Measurements from ENCODE around the gene MORN1.

MORN1 gene

GRCh38 chr1:2393471-2393877 lies 2.1 kb upstream of the MORN1 start:
- no peak for DNase-seq
- intact Hi-C loops (cut with DNase I): loop anchor here (2.0 kb wide), 1 partner anchor 19 kb away; the partner anchor contains the start of gene PEX10

GRCh38 chr1:2392686-2393085 lies 1.3 kb upstream of the MORN1 start:
- no peak for DNase-seq
- intact Hi-C loops (cut with DNase I): loop anchor here (2.0 kb wide), 1 partner anchor 20 kb away; the partner anchor contains the start of gene PEX10

GRCh38 chr1:2391931-2392509 lies 666 bp upstream of the MORN1 start:
- intact Hi-C loops (cut with DNase I): loop anchor here (2.0 kb wide), 1 partner anchor 21 kb away; the partner anchor contains the start of gene PEX10
- DNase-seq: no peak

- DNase-seq: no peak
- intact Hi-C loops (cut with DNase I): no loop called here
Observed at GRCh38 chr1:2389644-2390043, 1.7 kb downstream of the MORN1 start.

- no peak for DNase-seq
- intact Hi-C loops (cut with DNase I): no loop called here
Observed at GRCh38 chr1:2388004-2388913, 3.1 kb downstream of the MORN1 start.

- intact Hi-C loops (cut with DNase I): no loop called here
- peak in 3 of 42 donors; percentile 1 to 2 (median 1) for DNase-seq
Observed at GRCh38 chr1:2386636-2387611, 4.4 kb downstream of the MORN1 start.

- intact Hi-C loops (cut with DNase I): no loop called here
Observed at GRCh38 chr1:2385606-2386280, 5.6 kb downstream of the MORN1 start.

GRCh38 chr1:2384941-2385481 lies 6.3 kb downstream of the MORN1 start:
- DNase-seq: peak in 1 of 42 donors; percentile 4
- intact Hi-C loops (cut with DNase I): no loop called here

More at GRCh38 chr1:2385606-2386280, 5.6 kb downstream of the MORN1 start:
- DNase-seq: peak in 1 of 42 donors; percentile 4

GRCh38 chr1:2384130-2384860 lies 7.1 kb downstream of the MORN1 start:
- peak in 1 of 42 donors; percentile 5 for DNase-seq
- intact Hi-C loops (cut with DNase I): no loop called here

- intact Hi-C loops (cut with DNase I): no loop called here
- peak in 1 of 42 donors; percentile 3 for DNase-seq
Observed at GRCh38 chr1:2383576-2383975, 7.8 kb downstream of the MORN1 start.

- peak in 5 of 42 donors; percentile 5 to 49 (median 26) for DNase-seq
Observed at GRCh38 chr1:2382621-2383361, 8.6 kb downstream of the MORN1 start.

GRCh38 chr1:2381741-2382620 lies 9.4 kb downstream of the MORN1 start:
- intact Hi-C loops (cut with DNase I): loop anchor here (2.0 kb wide), 1 partner anchor 187 kb away; the partner anchor contains the start of gene FAAP20
- DNase-seq: peak; percentile 62 to 91 (median 81)

More at GRCh38 chr1:2382621-2383361, 8.6 kb downstream of the MORN1 start:
- intact Hi-C loops (cut with DNase I): no loop called here

- peak in 1 of 42 donors; percentile 3 for DNase-seq
- intact Hi-C loops (cut with DNase I): loop anchor here (2.0 kb wide), 1 partner anchor 186 kb away; the partner anchor contains the start of gene FAAP20
Observed at GRCh38 chr1:2380816-2381591, 10.3 kb downstream of the MORN1 start.

GRCh38 chr1:2379733-2380404 lies 11.5 kb downstream of the MORN1 start:
- intact Hi-C loops (cut with DNase I): loop anchor here (2.0 kb wide), 1 partner anchor 185 kb away; the partner anchor contains the start of gene FAAP20
- peak in 1 of 42 donors; percentile 2 for DNase-seq
